ENCODE measurements around the gene ATXN7L1.
A peak's percentile ranks its signal among the peaks of the same experiment; 100 is the strongest.

ATXN7L1 gene

GRCh38 chr7:105664816-105665525 lies 211.4 kb downstream of the ATXN7L1 start:
- DNase-seq, result peak; percentile 40

GRCh38 chr7:105662998-105663397 lies 213.4 kb downstream of the ATXN7L1 start:
- no peak for DNase-seq

GRCh38 chr7:105661625-105662024 lies 214.8 kb downstream of the ATXN7L1 start:
- no peak for DNase-seq

GRCh38 chr7:105656922-105657521 lies 219.4 kb downstream of the ATXN7L1 start:
- DNase-seq, result peak; percentile 28

GRCh38 chr7:105655500-105656380 lies 220.7 kb downstream of the ATXN7L1 start:
- DNase-seq, result no peak

GRCh38 chr7:105655067-105655466 lies 221.3 kb downstream of the ATXN7L1 start:
- no peak for DNase-seq

GRCh38 chr7:105654095-105654686 lies 222.2 kb downstream of the ATXN7L1 start:
- DNase-seq, result no peak

- DNase-seq, result no peak
Observed at GRCh38 chr7:105653441-105654005, 222.9 kb downstream of the ATXN7L1 start.

- peak; percentile 62 for DNase-seq
Observed at GRCh38 chr7:105652359-105652993, 223.9 kb downstream of the ATXN7L1 start.

GRCh38 chr7:105651798-105652197 lies 224.6 kb downstream of the ATXN7L1 start:
- DNase-seq, result no peak

- no peak for DNase-seq
Observed at GRCh38 chr7:105650382-105650970, 225.9 kb downstream of the ATXN7L1 start.

- peak; percentile 84 for DNase-seq
Observed at GRCh38 chr7:105649727-105650381, 226.5 kb downstream of the ATXN7L1 start.

GRCh38 chr7:105648561-105649401 lies 227.6 kb downstream of the ATXN7L1 start:
- peak; percentile 9 for DNase-seq

GRCh38 chr7:105647591-105647990 lies 228.8 kb downstream of the ATXN7L1 start:
- no peak for DNase-seq

GRCh38 chr7:105644937-105645336 lies 231.5 kb downstream of the ATXN7L1 start:
- no peak for DNase-seq

- no peak for DNase-seq
Observed at GRCh38 chr7:105643851-105644250, 232.5 kb downstream of the ATXN7L1 start.

GRCh38 chr7:105643384-105643783 lies 233.0 kb downstream of the ATXN7L1 start:
- no peak for DNase-seq

- DNase-seq, result no peak
Observed at GRCh38 chr7:105642264-105642663, 234.1 kb downstream of the ATXN7L1 start.

- no peak for DNase-seq
Observed at GRCh38 chr7:105640956-105641810, 235.2 kb downstream of the ATXN7L1 start.
